ENCODE data around the gene HYLS1. TPM values are rescaled to one million over a fixed set of nuclear protein-coding genes. Genes with fewer than 3 reads are reported as not detected.

Gene HYLS1
- total RNA-seq, 1 experiment from 2014 or later = 16.7 TPM

DNA sequence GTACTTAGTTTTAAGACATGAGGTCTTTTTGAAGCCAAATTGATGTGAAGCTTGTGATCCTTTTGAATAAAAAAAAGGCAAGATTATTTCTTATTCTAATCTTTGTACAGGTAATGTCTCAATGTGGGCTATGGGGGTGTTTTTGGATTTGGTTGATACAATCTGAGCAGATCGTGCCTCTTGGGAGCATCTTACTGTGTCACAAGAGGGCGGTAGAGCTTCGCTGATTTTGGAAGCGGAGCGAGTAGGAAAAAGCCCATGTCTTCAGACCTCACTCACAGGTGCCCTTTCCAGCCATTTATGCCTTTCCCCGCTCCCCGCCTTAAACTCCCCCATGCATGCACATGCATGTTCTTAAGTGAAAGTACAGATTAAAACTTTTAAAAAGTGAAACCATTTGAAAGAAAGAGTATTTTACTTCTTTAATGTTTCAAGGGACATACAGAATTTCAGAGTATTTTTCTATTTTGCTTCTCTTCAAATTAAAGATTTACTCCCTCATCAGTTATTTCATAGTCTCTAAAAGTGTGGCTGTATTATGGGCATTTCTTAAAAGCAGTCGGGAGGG is 35.6 kb downstream of the HYLS1 start:
- BruUV-seq (replicated peaks) = no TSS peak

DNA sequence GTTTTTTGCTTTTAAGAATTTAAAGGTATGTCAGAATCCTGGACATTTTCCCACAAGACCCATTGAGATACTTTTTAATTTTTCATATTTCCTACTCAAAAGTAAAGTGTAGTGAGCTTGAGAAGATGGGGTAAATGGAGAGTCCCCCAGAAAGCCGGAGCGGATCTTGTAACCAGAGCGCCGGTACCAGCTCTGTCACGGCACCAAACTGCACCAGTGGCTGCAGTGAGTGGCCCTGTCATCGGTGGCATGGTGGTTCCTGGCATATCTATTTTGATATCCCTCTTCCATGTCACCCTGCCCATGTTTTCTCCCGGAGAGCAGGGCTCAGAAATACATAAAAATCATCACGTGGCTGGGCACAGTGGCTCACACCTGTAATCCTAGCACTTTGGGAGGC is 36.2 kb downstream of the HYLS1 start:
- ChIA-PET CTCF (interaction anchor here (0.7 to 1.0 kb wide), 2 partner anchors 247 to 270 kb away, joined by 3 to 4 read pairs; no protein-coding TSS in a partner anchor), POLR2A (ENCODE audit: unreplicated experiment) (no interaction called here)
- no TSS peak for BruUV-seq (replicated peaks)

More for the DNA sequence above, 35.6 kb downstream of the HYLS1 start:
- no peak overlapping the region for H3K27ac ChIP-seq
- H3K27me3 ChIP-seq (ENCODE audit: insufficient read depth, low read depth) = peaks cover 21% of the 10 kb centered on the region
- no peak overlapping the region for H3K4me3 ChIP-seq
- H3K36me3 ChIP-seq (ENCODE audit: low read depth) = no peaks in the 10 kb centered on the region
- no peaks in the 10 kb centered on the region for H3K79me2 ChIP-seq (ENCODE audit: low read depth)
- TF ChIP-seq, protein P1, sequence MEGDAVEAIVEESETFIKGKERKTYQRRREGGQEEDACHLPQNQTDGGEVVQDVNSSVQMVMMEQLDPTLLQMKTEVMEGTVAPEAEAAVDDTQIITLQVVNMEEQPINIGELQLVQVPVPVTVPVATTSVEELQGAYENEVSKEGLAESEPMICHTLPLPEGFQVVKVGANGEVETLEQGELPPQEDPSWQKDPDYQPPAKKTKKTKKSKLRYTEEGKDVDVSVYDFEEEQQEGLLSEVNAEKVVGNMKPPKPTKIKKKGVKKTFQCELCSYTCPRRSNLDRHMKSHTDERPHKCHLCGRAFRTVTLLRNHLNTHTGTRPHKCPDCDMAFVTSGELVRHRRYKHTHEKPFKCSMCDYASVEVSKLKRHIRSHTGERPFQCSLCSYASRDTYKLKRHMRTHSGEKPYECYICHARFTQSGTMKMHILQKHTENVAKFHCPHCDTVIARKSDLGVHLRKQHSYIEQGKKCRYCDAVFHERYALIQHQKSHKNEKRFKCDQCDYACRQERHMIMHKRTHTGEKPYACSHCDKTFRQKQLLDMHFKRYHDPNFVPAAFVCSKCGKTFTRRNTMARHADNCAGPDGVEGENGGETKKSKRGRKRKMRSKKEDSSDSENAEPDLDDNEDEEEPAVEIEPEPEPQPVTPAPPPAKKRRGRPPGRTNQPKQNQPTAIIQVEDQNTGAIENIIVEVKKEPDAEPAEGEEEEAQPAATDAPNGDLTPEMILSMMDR (conservative IDR thresholded peaks at IDR 0.05) = peak; percentile 84
- no peak for TF ChIP-seq EZH2 (IDR thresholded peaks at IDR 0.05; ENCODE audit: low read depth)
- no peak overlapping the region for H3K4me2 ChIP-seq
- intact Hi-C loops (cut with micrococcal nuclease; ENCODE audit: unreplicated experiment) = loop anchor here (1.0 to 10.0 kb wide), 4 partner anchors 138 to 382 kb away; partner anchors contain the start of genes DCPS, FOXRED1 and SRPRA
- H3K9me2 ChIP-seq (ENCODE audit: insufficient read depth) = no peaks in the 10 kb centered on the region
- no peak overlapping the region for H2AFZ ChIP-seq
- H3F3A ChIP-seq (ENCODE audit: insufficient read depth, low read depth) = no peaks in the 10 kb centered on the region
- no peaks in the 10 kb centered on the region for H3K9me3 ChIP-seq (ENCODE audit: insufficient read depth, low read depth)
- ChIA-PET POLR2A (ENCODE audit: unreplicated experiment) (no interaction called here), CTCF (interaction anchor here (0.7 to 1.0 kb wide), 2 partner anchors 247 to 271 kb away, joined by 3 to 4 read pairs; no protein-coding TSS in a partner anchor)
- peak; percentile 60 to 61 for DNase-seq
- no peaks in the 10 kb centered on the region for H4K20me1 ChIP-seq (ENCODE audit: insufficient read depth)
- no peaks in the 10 kb centered on the region for H3K4me1 ChIP-seq (replicated peaks; ENCODE audit: insufficient read depth)

DNA sequence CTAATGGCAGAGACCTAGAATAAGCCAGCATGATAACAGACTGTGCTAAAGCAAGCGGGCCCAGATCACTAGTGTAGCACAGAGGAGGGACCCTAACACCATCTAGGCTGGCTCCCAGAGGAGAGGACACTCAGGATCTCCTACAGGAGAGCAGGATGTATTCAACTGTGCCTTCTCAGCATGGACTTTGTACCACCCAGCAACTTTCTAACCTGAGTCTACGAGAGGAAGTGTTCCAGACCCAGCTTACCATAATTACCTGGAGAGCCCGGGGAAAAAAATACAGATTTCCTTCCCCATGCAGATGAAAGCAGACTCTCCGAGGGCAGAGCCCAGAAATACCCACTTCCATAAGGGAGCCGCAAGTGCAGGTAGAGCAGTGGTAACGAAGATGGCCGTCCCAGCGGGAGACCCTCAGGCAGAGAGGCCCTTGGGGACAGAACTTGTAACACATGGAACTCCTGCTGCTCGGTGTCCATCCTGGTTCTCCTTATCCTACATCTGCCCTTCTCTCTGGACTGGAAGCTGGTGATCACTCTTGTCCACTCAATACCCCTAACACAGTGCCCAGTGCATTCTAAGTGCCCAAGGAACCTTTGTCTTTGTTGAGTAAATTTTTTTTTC is 37.0 kb downstream of the HYLS1 start:
- H3K27ac ChIP-seq = no peak overlapping the region
- POLR2A ChIA-PET (ENCODE audit: unreplicated experiment) = no interaction called here
- no peaks in the 10 kb centered on the region for H3K4me1 ChIP-seq (replicated peaks; ENCODE audit: insufficient read depth)
- H3K4me2 ChIP-seq = no peak overlapping the region
- no peak for DNase-seq
- H3K9me3 ChIP-seq (ENCODE audit: insufficient read depth, low read depth) = no peaks in the 10 kb centered on the region
- no peak overlapping the region for H3K4me3 ChIP-seq
- no peaks in the 10 kb centered on the region for H3F3A ChIP-seq (ENCODE audit: insufficient read depth, low read depth)
- no peaks in the 10 kb centered on the region for H3K9me2 ChIP-seq (ENCODE audit: insufficient read depth)
- H3K27me3 ChIP-seq (ENCODE audit: insufficient read depth, low read depth) = peaks cover 9% of the 10 kb centered on the region
- no peaks in the 10 kb centered on the region for H3K36me3 ChIP-seq (ENCODE audit: low read depth)
- H4K20me1 ChIP-seq (ENCODE audit: insufficient read depth) = no peaks in the 10 kb centered on the region
- intact Hi-C loops (cut with micrococcal nuclease; ENCODE audit: unreplicated experiment) = loop anchor here (10.0 kb wide), 2 partner anchors 340 to 380 kb away; partner anchors contain the start of genes DCPS, FOXRED1 and SRPRA
- TF ChIP-seq, protein P1 (conservative IDR thresholded peaks at IDR 0.05) = no peak
- no peak for TF ChIP-seq EZH2 (IDR thresholded peaks at IDR 0.05; ENCODE audit: low read depth)
- H3K79me2 ChIP-seq (ENCODE audit: low read depth) = no peaks in the 10 kb centered on the region
- no TSS peak for BruUV-seq (replicated peaks)
- CTCF ChIA-PET = interaction anchor here (0.5 kb wide), 1 partner anchor 138 kb away, joined by 4 read pairs; the partner anchor contains the start of gene CDON
- H2AFZ ChIP-seq = no peak overlapping the region

More for the DNA sequence above, 36.2 kb downstream of the HYLS1 start:
- TF ChIP-seq EZH2 (IDR thresholded peaks at IDR 0.05; ENCODE audit: low read depth) = no peak
- TF ChIP-seq, protein P1 (conservative IDR thresholded peaks at IDR 0.05) = no peak
- H2AFZ ChIP-seq = no peak overlapping the region
- no peak overlapping the region for H3K4me2 ChIP-seq
- no peak for DNase-seq
- no peak overlapping the region for H3K4me3 ChIP-seq
- intact Hi-C loops (cut with micrococcal nuclease; ENCODE audit: unreplicated experiment) = loop anchor here (1.0 to 10.0 kb wide), 4 partner anchors 138 to 381 kb away; partner anchors contain the start of genes DCPS, FOXRED1 and SRPRA
- no peaks in the 10 kb centered on the region for H3F3A ChIP-seq (ENCODE audit: insufficient read depth, low read depth)
- no peaks in the 10 kb centered on the region for H4K20me1 ChIP-seq (ENCODE audit: insufficient read depth)
- H3K27ac ChIP-seq = no peak overlapping the region
- H3K9me3 ChIP-seq (ENCODE audit: insufficient read depth, low read depth) = no peaks in the 10 kb centered on the region
- H3K27me3 ChIP-seq (ENCODE audit: insufficient read depth, low read depth) = peaks cover 17% of the 10 kb centered on the region
- no peaks in the 10 kb centered on the region for H3K36me3 ChIP-seq (ENCODE audit: low read depth)
- H3K4me1 ChIP-seq (replicated peaks; ENCODE audit: insufficient read depth) = no peaks in the 10 kb centered on the region
- no peaks in the 10 kb centered on the region for H3K9me2 ChIP-seq (ENCODE audit: insufficient read depth)
- H3K79me2 ChIP-seq (ENCODE audit: low read depth) = no peaks in the 10 kb centered on the region
